HG03460 (cell line): ENCODE measurements around the gene SBDS.

Source experiments
- ATAC-seq: cut with Tn5 transposase; IDR thresholded peaks from one replicate; pipeline ENCODE4 v1.9.1; 2021; ENCODE audit not compliant: unreplicated experiment

Gene SBDS

GRCh38 chr7:66948480-66949109 is 46.8 kb downstream of the SBDS start:
- ATAC-seq = no peak

GRCh38 chr7:66946545-66946944 is 48.8 kb downstream of the SBDS start:
- no peak for ATAC-seq

DNA sequence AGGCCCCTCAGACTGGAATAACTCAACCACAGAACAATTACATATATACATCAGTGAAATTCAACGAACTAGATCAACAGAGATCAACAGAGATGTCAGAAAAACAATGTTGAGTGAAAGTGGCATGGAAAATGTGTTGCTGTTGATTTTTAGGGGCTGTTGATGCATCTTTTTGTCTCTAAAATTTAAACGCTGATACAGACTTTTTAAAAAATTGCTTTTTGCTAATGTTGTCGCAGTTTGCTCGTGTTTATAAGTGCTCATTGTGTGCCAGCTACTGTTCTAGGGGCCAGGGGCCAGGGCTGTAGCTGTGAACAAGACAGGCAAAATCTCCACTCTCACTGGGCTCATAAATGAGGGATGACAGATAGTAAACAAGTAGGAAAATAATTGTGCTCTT is 56.1 kb downstream of the SBDS start:
- ATAC-seq = no peak

GRCh38 chr7:66937940-66938339 is 57.4 kb downstream of the SBDS start:
- no peak for ATAC-seq
